Measurements from ENCODE around the gene FYN. TPM values are rescaled to one million over a fixed set of nuclear protein-coding genes. Genes with fewer than 3 reads are reported as not detected.

FYN gene
- total and polyA plus RNA-seq, 9 of the 15 experiments (the other 6 are each of a cell fraction or from before 2014, with no cell fraction given) = 2.9 to 22.1 (median 11.4) TPM

GRCh38 chr6:111873178-111874024 lies at the start of gene FYN (continued):
- TF ChIP-seq RBBP5 (IDR thresholded peaks at IDR 0.05; ENCODE audit: borderline replicate concordance, insufficient read depth, low read length, poor library complexity, severe bottlenecking) (peak; percentile 58), EWSR1 (IDR thresholded peaks at IDR 0.05; ENCODE audit: borderline replicate concordance, low read depth, partially characterized antibody) (no peak), USF1 (CRISPR knock-in tag; IDR thresholded peaks at IDR 0.05) (no peak), ZBTB7A (IDR thresholded peaks at IDR 0.05; ENCODE audit: borderline replicate concordance, control insufficient read depth, low read depth, low read length) (peak; percentile 70), ILK (tag; IDR thresholded peaks at IDR 0.05; ENCODE audit: borderline replicate concordance, low read depth) (no peak), RBM25 (IDR thresholded peaks at IDR 0.05; ENCODE audit: low read depth, low read length, severe bottlenecking) (peak; percentile 100), CEBPG (CRISPR knock-in tag; IDR thresholded peaks at IDR 0.05) (peak; percentile 85), CEBPG (tag; conservative IDR thresholded peaks at IDR 0.05 in 1 of 2, IDR thresholded peaks at IDR 0.05 in 1 of 2) (peak; percentile 59 to 91; a peak in 3 of 4 replicates), STAT5B (CRISPR knock-in tag; IDR thresholded peaks at IDR 0.05) (no peak), POLR2G (IDR thresholded peaks at IDR 0.05; ENCODE audit: low read depth, low read length) (peak; percentile 81), L3MBTL2 (IDR thresholded peaks at IDR 0.05) (peak; percentile 40; the same call in 1 of the 2 replicates), RCOR1 (IDR thresholded peaks at IDR 0.05; ENCODE audit: borderline replicate concordance in 1 of 2, low read depth in 2 of 2, low read length in 2 of 2) (peak in 1 of 2 experiments; percentile 71; a peak in 2 of 4 replicates), ZNF311 (CRISPR knock-in tag; IDR thresholded peaks at IDR 0.05) (no peak), EGR1 (conservative IDR thresholded peaks at IDR 0.05) (peak; percentile 95), ZBTB2 (IDR thresholded peaks at IDR 0.05) (no peak), HMGN3 (IDR thresholded peaks at IDR 0.05; ENCODE audit: borderline replicate concordance, extremely low read depth, insufficient read length, low read depth, low read length) (peak; percentile 64), RB1 (IDR thresholded peaks at IDR 0.05; ENCODE audit: low read depth) (peak; percentile 31), SP2 (IDR thresholded peaks at IDR 0.05; ENCODE audit: extremely low read depth, low read depth, low read length, poor library complexity, severe bottlenecking) (peak; percentile 90), NFIC (IDR thresholded peaks at IDR 0.05) (no peak), ZNF778 (CRISPR knock-in tag; IDR thresholded peaks at IDR 0.05) (no peak), GABPB1 (CRISPR knock-in tag; IDR thresholded peaks at IDR 0.05) (peak; percentile 51), ZNF134 (CRISPR knock-in tag; conservative IDR thresholded peaks at IDR 0.05) (no peak), ETV5 (CRISPR knock-in tag; IDR thresholded peaks at IDR 0.05; ENCODE audit: low read depth) (no peak), CREB1 (IDR thresholded peaks at IDR 0.05) (peak; percentile 26; the same call in 1 of the 2 replicates), CREB1 (CRISPR knock-in tag; IDR thresholded peaks at IDR 0.05) (peak; percentile 71), HNRNPLL (IDR thresholded peaks at IDR 0.05; ENCODE audit: low read depth, low read length, poor library complexity, severe bottlenecking) (peak; percentile 83)

Data from K562 (cell line).